HepG2 (cell line): Measurements from ENCODE around the gene TPI1. TPM values are rescaled to one million over a fixed set of nuclear protein-coding genes. Genes with fewer than 3 reads are reported as not detected.

Source experiments
- ATAC-seq: fragments of 200-7000 bp; cut with Tn5 transposase; 3 replicates; pipeline ENCODE4 v1.9.1; 2020; ENCODE audit warnings: mild to moderate bottlenecking, moderate library complexity
- BruUV-seq: library from RNA; stranded (reverse); fragments of 400-500 nt; replicated peaks from 2 replicates; lab custom pipeline; 2021; lab: Mats Ljungman, UMichigan
- CTCF ChIA-PET: fragments of 300-600 bp; formaldehyde crosslinking; extraction: SDS; loops from one replicate; lab custom pipeline; 2021; ENCODE audit warnings: low total read pairs, inconsistent platforms, low intra/inter-chr PET ratio; lab: Yijun Ruan, JAX
- POLR2A ChIA-PET: fragments of 350-600 bp; sonication (Branson Sonifier 250); formaldehyde crosslinking; loops from one replicate; lab custom pipeline; 2020; ENCODE audit warnings: antibody characterized with exemption, inconsistent platforms; lab: Yijun Ruan, JAX
- DNase-seq: peaks from one replicate; pipeline ENCODE4 v3.0.0-alpha.2; 2015; ENCODE audit warnings: low spot score
- FAIRE-seq: peaks from 3 replicates; lab custom pipeline; 2011; peaks lifted over from hg19 to GRCh38; lab: Jason Lieb, UNC
- H2AFZ ChIP-seq: one replicate; pipeline ENCODE4 v1.6.1; 2011; ENCODE audit warnings: low read length, inconsistent platforms
- H3K27ac ChIP-seq: fragments of 300-600 bp; 3 replicates; pipeline ENCODE4 v1.8.0; 2011; ENCODE audit warnings: mixed run types, mild to moderate bottlenecking, mixed read lengths, low read length, inconsistent platforms; ENCODE audit not compliant: insufficient read depth; ENCODE audit errors: extremely low read length
- H3K27me3 ChIP-seq, 2 experiments: fragments of 200-600 bp in 1 of 2; 2 replicates in 1 of 2; 3 replicates in 1 of 2; pipeline versions ENCODE4 v1.6.0 to v1.8.0; 2011; ENCODE audit warnings: low read length in 2 of 2, mild to moderate bottlenecking in 2 of 2, moderate library complexity in 2 of 2, inconsistent platforms in 1 of 2; ENCODE audit not compliant: insufficient read depth in 2 of 2, control insufficient read depth in 1 of 2
- H3K36me3 ChIP-seq, 2 experiments: fragments of 200-600 bp in 1 of 2; replicated peaks in 1 of 2; 2 replicates in 1 of 2; 3 replicates in 1 of 2; pipeline versions ENCODE4 v1.5.1 to v1.8.0; 2011; ENCODE audit warnings: low read length in 2 of 2, inconsistent platforms in 1 of 2; ENCODE audit not compliant: insufficient read depth in 2 of 2, control insufficient read depth in 1 of 2
- H3K4me1 ChIP-seq: 2 replicates; pipeline ENCODE4 v1.5.1; 2012; ENCODE audit warnings: low read length, inconsistent platforms; ENCODE audit not compliant: insufficient read depth
- H3K4me2 ChIP-seq: 2 replicates; pipeline ENCODE4 v1.6.0; 2011; ENCODE audit warnings: low read depth, low read length, inconsistent platforms
- H3K4me3 ChIP-seq, 3 experiments: fragments of 200-600 bp in 1 of 3; sonication (generic), shearing (Covaris generic) in 1 of 3; replicated peaks in 1 of 3; 2 replicates each; pipeline ENCODE4 v1.5.1; 2011 to 2016; ENCODE audit warnings: low read length in 3 of 3, inconsistent platforms in 2 of 3, low read depth in 2 of 3, mild to moderate bottlenecking in 2 of 3, control low read depth in 1 of 3, mixed read lengths in 1 of 3; ENCODE audit not compliant: insufficient read depth in 1 of 3
- H3K79me2 ChIP-seq: one replicate; pipeline ENCODE4 v1.6.1; 2011; ENCODE audit warnings: low read length, inconsistent platforms; ENCODE audit not compliant: insufficient read depth
- H3K9ac ChIP-seq: 2 replicates; pipeline ENCODE4 v1.6.0; 2011; ENCODE audit warnings: mild to moderate bottlenecking, low read depth, low read length, inconsistent platforms; ENCODE audit not compliant: insufficient read depth
- H3K9me3 ChIP-seq: 2 replicates; pipeline ENCODE4 v1.5.1; 2012; ENCODE audit warnings: mild to moderate bottlenecking, low read length
- H4K20me1 ChIP-seq: 2 replicates; pipeline ENCODE4 v1.6.0; 2011; ENCODE audit warnings: inconsistent platforms, mild to moderate bottlenecking, low read length, moderate library complexity; ENCODE audit not compliant: insufficient read depth
- ADNP ChIP-seq: sonication (generic); formaldehyde crosslinking; IDR thresholded peaks from 2 replicates; pipeline ENCODE4 v1.4.0; 2020; ENCODE audit warnings: missing genetic modification reagents
- AGO2 ChIP-seq: fragments of 200-400 bp; formaldehyde crosslinking; optimal IDR thresholded peaks from 2 replicates; pipeline ENCODE3; 2017; ENCODE audit warnings: mild to moderate bottlenecking, low read depth, low read length, moderate library complexity
- RBFOX2 ChIP-seq: fragments of 200-400 bp; formaldehyde crosslinking; IDR thresholded peaks from 2 replicates; pipeline ENCODE4 v1.6.1; 2017; ENCODE audit warnings: low read depth, mild to moderate bottlenecking, low read length
- ZNF619 ChIP-seq: sonication (generic); formaldehyde crosslinking; IDR thresholded peaks from 2 replicates; pipeline ENCODE4 v1.4.0; 2020; ENCODE audit warnings: mild to moderate bottlenecking, missing genetic modification reagents
- ZNF687 ChIP-seq: sonication (generic); formaldehyde crosslinking; IDR thresholded peaks from 2 replicates; pipeline ENCODE4 v1.5.1; 2020; ENCODE audit warnings: mild to moderate bottlenecking, missing genetic modification reagents, moderate library complexity
- WGBS: methylation state at CpG from one replicate; pipeline ENCODE4 v1.1.6; 2017; ENCODE audit warnings: low lambda C conversion rate; 5-methylcytosine and 5-hydroxymethylcytosine counted together
- in situ Hi-C: cut with HindIII; loops from 2 replicates; pipeline ENCODE4 v1.10.0; 2017; ENCODE audit warnings: low pct_unique_long_range_greater_than_20kb; ENCODE audit not compliant: extremely low pct_ligation_motif_present
- intact Hi-C: fragments of 100-400 bp; cut with micrococcal nuclease; formaldehyde crosslinking; loops from one replicate; pipeline ENCODE4 v1.10.0; 2022; ENCODE audit not compliant: unreplicated experiment
- polyA plus RNA-seq, 8 experiments: library from polyadenylated mRNA; depleted of rRNA in 3 of 8; stranded (reverse) in 7 of 8; unstranded in 1 of 8; fragments of >200 nt; fragmentation: Illumina TruSeq in 4 of 8; extraction: Trizol in 4 of 8; gene quantifications; 2 replicates each; pipeline versions ENCODE4 v1.2.1 to v1.2.3, GENCODE V29; 2011 to 2016; ENCODE audit warnings: low read depth in 4 of 8, missing spikeins in 1 of 8, mixed read lengths in 1 of 8; ENCODE audit not compliant: insufficient read depth in 1 of 8
- total RNA-seq, 5 experiments: library from RNA; depleted of rRNA; stranded (reverse); fragments of >200 nt; fragmentation: Illumina TruSeq; extraction: Trizol; gene quantifications; 2 replicates each; pipeline ENCODE4 v1.2.3, GENCODE V29; 2016; ENCODE audit warnings: low read depth in 1 of 5
- TF ChIP-seq, protein P1 (sequence below): sonication (generic); formaldehyde crosslinking; conservative IDR thresholded peaks from 2 replicates; pipeline ENCODE4 v1.8.1; 2023; ENCODE audit warnings: missing genetic modification reagents
- TF ChIP-seq, protein P2 (sequence below): IDR thresholded peaks from 2 replicates; pipeline ENCODE4 v1.6.1; 2016; ENCODE audit warnings: control low read depth

Gene TPI1
- total and polyA plus RNA-seq, 2 of the 13 experiments (the other 11 are each of a cell fraction or from before 2014, with no cell fraction given), result 945 to 2,535 TPM

GRCh38 chr12:6832125-6832524 is 35.2 kb upstream of the TPI1 start (continued):
- no peak for TF ChIP-seq RBFOX2

- Histone ChIP-seq H2AFZ (no peak overlapping the region), H3K36me3 (peaks cover 18 to 43% of the 10 kb centered on the region in 2 experiments; a peak in 4 of 5 replicates), H3K4me2 (no peak overlapping the region), H3K4me3 (no peak overlapping the region), H3K9me3 (no peaks in the 10 kb centered on the region), H3K27ac (no peak overlapping the region), H3K27me3 (no peaks in the 10 kb centered on the region), H4K20me1 (no peaks in the 10 kb centered on the region), H3K9ac (no peak overlapping the region), H3K79me2 (peaks cover 12% of the 10 kb centered on the region)
- BruUV-seq, result no TSS peak
- FAIRE-seq (no peak), ATAC-seq (no peak), DNase-seq (no peak)
- 100% methylated on average over 4 of the region's 6 CpGs for WGBS
- intact Hi-C loops, result no loop called here
- in situ Hi-C loops, result no loop called here
- ChIA-PET POLR2A (interaction anchor here (1.9 kb wide), 1 partner anchor 19 kb away, joined by 9 read pairs; the partner anchor contains the start of genes CDCA3 and USP5), CTCF (no interaction called here)
- TF ChIP-seq, protein P1, sequence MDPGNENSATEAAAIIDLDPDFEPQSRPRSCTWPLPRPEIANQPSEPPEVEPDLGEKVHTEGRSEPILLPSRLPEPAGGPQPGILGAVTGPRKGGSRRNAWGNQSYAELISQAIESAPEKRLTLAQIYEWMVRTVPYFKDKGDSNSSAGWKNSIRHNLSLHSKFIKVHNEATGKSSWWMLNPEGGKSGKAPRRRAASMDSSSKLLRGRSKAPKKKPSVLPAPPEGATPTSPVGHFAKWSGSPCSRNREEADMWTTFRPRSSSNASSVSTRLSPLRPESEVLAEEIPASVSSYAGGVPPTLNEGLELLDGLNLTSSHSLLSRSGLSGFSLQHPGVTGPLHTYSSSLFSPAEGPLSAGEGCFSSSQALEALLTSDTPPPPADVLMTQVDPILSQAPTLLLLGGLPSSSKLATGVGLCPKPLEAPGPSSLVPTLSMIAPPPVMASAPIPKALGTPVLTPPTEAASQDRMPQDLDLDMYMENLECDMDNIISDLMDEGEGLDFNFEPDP (CRISPR knock-in tag), result no peak
- TF ChIP-seq ZNF619 (CRISPR knock-in tag) (no peak), ZNF687 (CRISPR knock-in tag) (0 out of 2 replicates have a peak, but pooled peaks have one; percentile 11), AGO2 (peak; percentile 30), ADNP (no peak)
- TF ChIP-seq, protein P2, sequence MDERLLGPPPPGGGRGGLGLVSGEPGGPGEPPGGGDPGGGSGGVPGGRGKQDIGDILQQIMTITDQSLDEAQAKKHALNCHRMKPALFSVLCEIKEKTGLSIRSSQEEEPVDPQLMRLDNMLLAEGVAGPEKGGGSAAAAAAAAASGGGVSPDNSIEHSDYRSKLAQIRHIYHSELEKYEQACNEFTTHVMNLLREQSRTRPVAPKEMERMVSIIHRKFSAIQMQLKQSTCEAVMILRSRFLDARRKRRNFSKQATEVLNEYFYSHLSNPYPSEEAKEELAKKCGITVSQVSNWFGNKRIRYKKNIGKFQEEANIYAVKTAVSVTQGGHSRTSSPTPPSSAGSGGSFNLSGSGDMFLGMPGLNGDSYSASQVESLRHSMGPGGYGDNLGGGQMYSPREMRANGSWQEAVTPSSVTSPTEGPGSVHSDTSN (CRISPR knock-in tag), result no peak
- TF ChIP-seq, all 625 proteins: peak for 2
- H3K4me1 ChIP-seq, result peaks cover 14% of the 10 kb centered on the region
These were observed 34.0 kb upstream of the TPI1 start for GRCh38 chr12:6833189-6833890.
